HG03139 (cell line): ENCODE results near the gene HTT-AS.
A peak's percentile ranks its signal among the peaks of the same experiment; 100 is the strongest.
"Not testable (repeated sequence)": the region's sequence is repeated elsewhere in the genome, so short reads cannot be mapped to it uniquely, and the experiment has no call there.

Experiments used
- ATAC-seq: cut with Tn5 transposase; IDR thresholded peaks from one replicate; pipeline ENCODE4 v1.9.1; 2021; ENCODE audit not compliant: unreplicated experiment

The HTT-AS gene

GRCh38 chr4:3054169-3054759 lies 20.1 kb downstream of the HTT-AS start:
- ATAC-seq: no peak

- not testable (repeated sequence) for ATAC-seq
Observed at GRCh38 chr4:3051141-3051897, 23.0 kb downstream of the HTT-AS start.

- peak; percentile 84 for ATAC-seq
Observed at GRCh38 chr4:3047464-3048286, 26.7 kb downstream of the HTT-AS start.

GRCh38 chr4:3046623-3047022 lies 27.7 kb downstream of the HTT-AS start:
- no peak for ATAC-seq

- no peak for ATAC-seq
Observed at GRCh38 chr4:3046162-3046561, 28.2 kb downstream of the HTT-AS start.

GRCh38 chr4:3044870-3045819 lies 29.2 kb downstream of the HTT-AS start:
- no peak for ATAC-seq

- ATAC-seq: no peak
Observed at GRCh38 chr4:3043282-3044020, 30.9 kb downstream of the HTT-AS start.

GRCh38 chr4:3042226-3042625 lies 32.1 kb downstream of the HTT-AS start:
- no peak for ATAC-seq

- ATAC-seq: no peak
Observed at GRCh38 chr4:3041192-3042142, 32.9 kb downstream of the HTT-AS start.

- ATAC-seq: peak; percentile 49
Observed at GRCh38 chr4:3040452-3041191, 33.7 kb downstream of the HTT-AS start.

GRCh38 chr4:3039706-3040366 lies 34.5 kb downstream of the HTT-AS start:
- no peak for ATAC-seq

GRCh38 chr4:3037957-3038461 lies 36.3 kb downstream of the HTT-AS start:
- no peak for ATAC-seq

GRCh38 chr4:3036131-3036952 lies 38.0 kb downstream of the HTT-AS start:
- no peak for ATAC-seq

- ATAC-seq: no peak
Observed at GRCh38 chr4:3035674-3036073, 38.7 kb downstream of the HTT-AS start.

GRCh38 chr4:3035249-3035648 lies 39.1 kb downstream of the HTT-AS start:
- ATAC-seq: no peak

GRCh38 chr4:3034231-3034630 lies 40.1 kb downstream of the HTT-AS start:
- ATAC-seq: no peak
